Mammary epithelial cell (primary cell): ENCODE results near the gene FRMD6.

Experiments used
- CTCF ChIP-seq, 2 donors: IDR thresholded peaks in 1 of 2; conservative IDR thresholded peaks in 1 of 2; 2 replicates each; pipeline ENCODE4 v1.5.1; 2011 to 2012; ENCODE audit warnings: inconsistent platforms in 2 of 2, low read length in 2 of 2, mild to moderate bottlenecking in 2 of 2, control low read depth in 1 of 2, low read depth in 1 of 2; ENCODE audit not compliant: insufficient read depth in 1 of 2; ENCODE audit errors: extremely low read depth in 1 of 2
- EZH2 ChIP-seq: IDR thresholded peaks from 2 replicates; pipeline ENCODE4 v1.6.1; 2012; ENCODE audit warnings: low read length, inconsistent platforms, borderline replicate concordance

- no peak for TF ChIP-seq CTCF (conservative IDR thresholded peaks at IDR 0.05 in 1 of 2, IDR thresholded peaks at IDR 0.05 in 1 of 2; ENCODE audit: extremely low read depth in 1 of 2, insufficient read depth in 1 of 2, low read depth in 1 of 2, low read length in 2 of 2)
- no peak for TF ChIP-seq EZH2
Observed at GRCh38 chr14:51628238-51628637, 23.5 kb upstream of the FRMD6 start.
